Epithelial cell of esophagus (primary cell): ENCODE results near the gene ERCC6L2.

Experiments
- DNase-seq: peaks from one replicate; pipeline ENCODE4 v3.0.0; 2010; ENCODE audit warnings: low read depth
- H3K4me3 ChIP-seq: 2 replicates; pipeline ENCODE4 v1.5.1; 2011; ENCODE audit warnings: mild to moderate bottlenecking, low read length, control low read depth
- TF ChIP-seq, protein P1 (sequence below): IDR thresholded peaks from 2 replicates; pipeline ENCODE4 v1.5.1; 2011; ENCODE audit warnings: low read depth, mild to moderate bottlenecking, low read length, control low read depth, inconsistent platforms; ENCODE audit not compliant: insufficient read depth; ENCODE audit errors: missing control alignments

The ERCC6L2 gene

DNA sequence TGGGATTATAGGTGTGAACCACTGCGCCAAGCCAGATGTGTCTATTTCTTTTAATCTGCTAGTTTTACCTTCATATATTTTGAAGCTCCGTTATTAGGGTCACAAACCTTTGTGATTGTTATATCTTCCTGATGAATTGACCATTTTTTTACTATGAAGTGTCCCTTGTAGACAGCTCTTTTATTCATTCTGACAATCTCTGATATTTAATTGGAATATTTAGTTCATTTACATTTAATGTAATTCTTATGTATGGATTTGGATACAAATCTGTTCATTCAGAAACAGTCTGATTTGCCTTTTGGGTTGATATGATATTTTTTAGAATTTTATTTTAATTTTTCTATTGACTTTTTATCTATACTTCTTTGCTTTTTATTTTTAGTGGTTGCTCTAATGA lies 17.2 kb downstream of the ERCC6L2 start:
- no peak for DNase-seq
- H3K4me3 ChIP-seq = no peak overlapping the region
- TF ChIP-seq, protein P1, sequence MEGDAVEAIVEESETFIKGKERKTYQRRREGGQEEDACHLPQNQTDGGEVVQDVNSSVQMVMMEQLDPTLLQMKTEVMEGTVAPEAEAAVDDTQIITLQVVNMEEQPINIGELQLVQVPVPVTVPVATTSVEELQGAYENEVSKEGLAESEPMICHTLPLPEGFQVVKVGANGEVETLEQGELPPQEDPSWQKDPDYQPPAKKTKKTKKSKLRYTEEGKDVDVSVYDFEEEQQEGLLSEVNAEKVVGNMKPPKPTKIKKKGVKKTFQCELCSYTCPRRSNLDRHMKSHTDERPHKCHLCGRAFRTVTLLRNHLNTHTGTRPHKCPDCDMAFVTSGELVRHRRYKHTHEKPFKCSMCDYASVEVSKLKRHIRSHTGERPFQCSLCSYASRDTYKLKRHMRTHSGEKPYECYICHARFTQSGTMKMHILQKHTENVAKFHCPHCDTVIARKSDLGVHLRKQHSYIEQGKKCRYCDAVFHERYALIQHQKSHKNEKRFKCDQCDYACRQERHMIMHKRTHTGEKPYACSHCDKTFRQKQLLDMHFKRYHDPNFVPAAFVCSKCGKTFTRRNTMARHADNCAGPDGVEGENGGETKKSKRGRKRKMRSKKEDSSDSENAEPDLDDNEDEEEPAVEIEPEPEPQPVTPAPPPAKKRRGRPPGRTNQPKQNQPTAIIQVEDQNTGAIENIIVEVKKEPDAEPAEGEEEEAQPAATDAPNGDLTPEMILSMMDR = no peak

DNA sequence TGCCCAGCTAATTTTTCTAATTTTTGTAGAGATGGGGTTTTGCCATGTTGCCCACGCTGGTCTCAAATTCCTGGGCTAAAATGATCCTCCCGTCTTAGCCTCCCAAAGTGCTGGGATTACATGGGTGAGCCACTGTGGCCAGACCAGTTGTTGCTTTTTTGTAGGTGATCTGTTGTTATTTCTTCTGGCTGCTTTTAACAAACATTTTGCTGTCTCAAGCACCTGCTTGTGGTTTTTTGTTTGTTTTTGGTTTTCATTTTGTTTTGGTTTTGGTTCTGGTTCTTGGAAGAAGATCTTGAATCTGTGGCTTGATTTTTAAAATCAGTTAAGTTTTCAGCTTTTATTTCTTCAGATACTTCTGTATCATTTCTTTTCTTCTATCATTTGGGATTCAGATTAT lies 21.1 kb downstream of the ERCC6L2 start:
- TF ChIP-seq, protein P1 = no peak
- no peak overlapping the region for H3K4me3 ChIP-seq
- no peak for DNase-seq

DNA sequence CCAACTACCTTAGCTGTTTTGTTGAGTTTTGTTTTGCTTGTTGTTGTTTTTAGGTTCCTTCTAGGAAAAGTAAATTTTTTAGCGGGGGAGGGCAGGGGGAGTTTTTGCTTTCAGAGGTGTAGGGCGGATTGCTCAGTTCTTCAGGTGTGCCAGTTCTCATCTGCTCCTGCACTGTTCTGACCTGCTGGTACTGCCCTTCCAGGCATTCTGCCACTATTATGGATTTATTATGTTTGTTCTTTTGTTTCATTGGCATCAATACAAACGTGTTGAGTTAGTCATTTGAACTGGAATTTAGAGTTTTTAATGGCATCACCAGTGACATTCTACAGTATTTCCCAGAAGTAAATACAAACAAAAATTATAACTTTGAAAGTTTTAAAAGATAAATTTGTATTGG lies 26.0 kb downstream of the ERCC6L2 start:
- DNase-seq = peak; percentile 31
- no peak overlapping the region for H3K4me3 ChIP-seq
- TF ChIP-seq, protein P1 = no peak

DNA sequence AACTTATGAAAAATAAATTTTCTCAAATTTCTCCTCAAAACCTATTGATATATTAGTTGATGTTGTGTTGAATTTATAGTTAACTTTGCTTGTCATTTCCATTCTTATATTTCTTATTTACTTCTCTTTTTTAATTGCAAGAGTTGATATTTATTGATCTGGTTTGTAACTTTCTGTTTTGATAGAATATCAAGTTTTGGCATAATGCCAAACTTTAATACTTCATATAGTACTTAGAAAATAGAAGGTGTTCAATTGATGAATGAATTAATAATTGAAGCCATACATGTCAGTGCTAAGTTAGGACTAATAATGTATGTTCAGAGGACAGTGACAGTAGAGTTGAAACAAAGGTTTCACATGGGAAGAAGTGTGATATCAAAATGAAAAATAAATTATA lies 27.9 kb downstream of the ERCC6L2 start:
- TF ChIP-seq, protein P1 = no peak
- no peak for DNase-seq
- no peak overlapping the region for H3K4me3 ChIP-seq

DNA sequence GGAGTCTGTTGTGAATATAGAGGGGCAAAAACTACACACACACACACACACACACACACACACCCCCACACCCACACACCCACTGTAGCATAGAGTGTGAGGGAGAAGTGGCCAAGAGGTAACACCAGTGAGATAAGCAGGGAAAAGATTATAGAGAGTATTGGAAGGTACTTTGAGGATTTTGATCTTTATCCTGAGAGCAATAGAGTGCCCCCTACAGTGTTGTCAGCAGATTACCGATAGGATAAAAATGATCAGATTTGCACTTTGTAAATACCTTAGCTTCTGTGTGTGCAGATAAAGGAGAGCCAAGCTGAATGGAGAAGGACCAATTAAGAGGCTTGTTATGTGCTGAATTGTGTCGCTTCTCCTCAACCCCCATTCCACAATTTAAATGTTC lies 32.3 kb downstream of the ERCC6L2 start:
- TF ChIP-seq, protein P1 = peak; percentile 9
- no peak overlapping the region for H3K4me3 ChIP-seq
- DNase-seq = no peak

DNA sequence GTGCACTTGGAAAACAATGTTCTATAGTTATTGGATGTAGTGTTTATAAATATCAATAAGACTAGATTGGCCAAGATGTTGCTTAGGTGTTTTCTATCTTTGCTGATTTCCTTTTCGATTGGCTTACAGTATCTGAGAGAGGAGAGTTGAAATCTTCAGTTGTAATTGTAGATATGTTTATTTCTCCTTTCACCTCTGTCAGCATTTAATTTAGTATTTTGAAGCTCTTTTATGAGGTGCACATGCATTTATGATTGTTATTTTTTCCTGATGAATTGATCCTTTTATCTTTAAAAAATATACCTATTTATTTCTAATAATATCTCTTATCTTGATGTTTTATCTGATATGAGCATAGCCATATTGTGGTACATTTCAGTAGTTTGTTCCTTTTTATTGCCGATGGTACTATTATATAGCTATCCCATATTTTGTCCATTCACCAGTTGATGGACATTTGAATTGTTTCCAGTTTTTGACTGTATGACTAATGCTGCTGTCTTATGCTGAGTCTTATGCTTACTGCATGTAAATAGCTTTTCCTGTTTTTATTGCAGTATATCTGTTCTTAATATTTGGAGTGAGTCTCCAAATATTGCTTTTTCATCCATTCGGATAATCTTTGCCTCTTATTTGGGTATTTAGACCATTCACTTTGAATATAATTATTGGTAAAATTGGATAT lies 34.7 kb downstream of the ERCC6L2 start:
- DNase-seq = peak; percentile 18
- H3K4me3 ChIP-seq = no peak overlapping the region
- TF ChIP-seq, protein P1 = no peak

DNA sequence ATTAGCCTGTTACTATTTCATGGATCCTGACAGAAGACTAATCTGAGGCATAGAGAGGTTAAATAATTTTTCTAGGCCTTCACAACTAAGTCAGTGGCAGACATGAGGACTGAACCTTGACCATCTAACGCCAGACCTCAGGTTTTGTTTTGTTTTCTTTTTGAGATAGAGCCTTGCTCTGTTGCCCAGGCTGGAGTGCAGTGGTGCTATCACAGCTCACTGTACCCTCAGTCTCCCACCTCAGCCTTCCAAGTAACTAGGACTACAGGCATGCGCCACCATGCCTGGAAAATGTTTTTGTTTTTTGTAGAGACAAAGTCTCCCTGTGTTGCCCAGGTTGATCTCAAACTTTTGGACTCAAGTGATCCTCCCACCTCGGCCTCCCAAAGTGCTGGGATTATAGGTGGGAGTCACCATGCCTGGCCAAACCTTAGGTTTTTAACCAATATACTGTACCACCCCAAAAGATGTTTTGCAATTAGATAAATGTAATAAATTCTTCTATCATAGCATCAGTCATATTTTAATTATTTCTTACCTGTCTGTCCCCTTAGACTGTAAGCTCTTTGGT lies 35.4 kb downstream of the ERCC6L2 start:
- no peak for DNase-seq
- TF ChIP-seq, protein P1 = no peak
- no peak overlapping the region for H3K4me3 ChIP-seq
